NCI-H2107 treated with DMSO at 0.1 percent for 48 hours (cell line): ENCODE measurements around the gene PCDHGB3.
"Not testable (repeated sequence)": the region's sequence is repeated elsewhere in the genome, so short reads cannot be mapped to it uniquely, and the experiment has no call there.

ENCODE experiments used
- DNase-seq: peaks from one replicate; lab custom pipeline; 2025; ENCODE audit not compliant: unreplicated experiment; lab: John Stamatoyannopoulos, UW

The PCDHGB3 gene

GRCh38 chr5:141369994-141370848 lies at the start of gene PCDHGB3:
TSS of gene PCDHGB3 (plus strand) at chr5:141370242. CDS start at chr5:141370395, 153 bp downstream.
- DNase-seq, result no peak

- DNase-seq, result no peak
Measured at GRCh38 chr5:141322261-141322660, 47.8 kb upstream of the PCDHGB3 start.

GRCh38 chr5:141326088-141326854 lies 43.8 kb upstream of the PCDHGB3 start:
- no peak for DNase-seq

- DNase-seq, result no peak
Measured at GRCh38 chr5:141328231-141328630, 41.8 kb upstream of the PCDHGB3 start.

- DNase-seq, result no peak
Measured at GRCh38 chr5:141330299-141331080, 39.6 kb upstream of the PCDHGB3 start, which contains the start of gene PCDHGA1. TSS of gene PCDHGA1 (plus strand) at chr5:141330514.

GRCh38 chr5:141332571-141332970 lies 37.5 kb upstream of the PCDHGB3 start:
- not testable (repeated sequence) for DNase-seq

GRCh38 chr5:141338538-141339306 lies 31.3 kb upstream of the PCDHGB3 start, which contains the start of gene PCDHGA2:
TSS of gene PCDHGA2 (plus strand) at chr5:141338760.
- DNase-seq, result no peak

- not testable (repeated sequence) for DNase-seq
Measured at GRCh38 chr5:141340781-141341354, 29.2 kb upstream of the PCDHGB3 start.

GRCh38 chr5:141342773-141343172 lies 27.3 kb upstream of the PCDHGB3 start:
- no peak for DNase-seq

- no peak for DNase-seq
Measured at GRCh38 chr5:141343242-141343952, 26.6 kb upstream of the PCDHGB3 start, which contains the start of gene PCDHGA3. TSS of gene PCDHGA3 (plus strand) at chr5:141343829. CDS start at chr5:141344034, 205 bp downstream.

GRCh38 chr5:141343953-141344463 lies 26.0 kb upstream of the PCDHGB3 start:
- no peak for DNase-seq

- DNase-seq, result no peak
Measured at GRCh38 chr5:141345327-141345726, 24.7 kb upstream of the PCDHGB3 start.

- DNase-seq, result not testable (repeated sequence)
Measured at GRCh38 chr5:141346017-141346416, 24.0 kb upstream of the PCDHGB3 start.

GRCh38 chr5:141349917-141350619 lies 20.0 kb upstream of the PCDHGB3 start, which contains the start of gene PCDHGB1:
TSS of gene PCDHGB1 (plus strand) at chr5:141350099. CDS start at chr5:141350261, 162 bp downstream.
- DNase-seq, result no peak

GRCh38 chr5:141351591-141351990 lies 18.5 kb upstream of the PCDHGB3 start:
- DNase-seq, result no peak

- no peak for DNase-seq
Measured at GRCh38 chr5:141354900-141355469, 15.1 kb upstream of the PCDHGB3 start, which contains the start of gene PCDHGA4. TSS of gene PCDHGA4 (plus strand) at chr5:141355021. CDS start at chr5:141355108, 87 bp downstream.

GRCh38 chr5:141355641-141356040 lies 14.4 kb upstream of the PCDHGB3 start:
- DNase-seq, result no peak

- DNase-seq, result no peak
Measured at GRCh38 chr5:141356133-141356532, 13.9 kb upstream of the PCDHGB3 start.
